Measurements from ENCODE around the gene DDR1.

Gene DDR1

GRCh38 chr6:30879684-30880427, 4.5 kb upstream of the DDR1 start:
- no peak for DNase-seq

GRCh38 chr6:30880698-30881252, 3.5 kb upstream of the DDR1 start:
- peak in 44 of 58 donors; percentile 13 to 73 (median 48) for DNase-seq

- peak in 26 of 58 donors; percentile 8 to 60 (median 22) for DNase-seq
Observed at GRCh38 chr6:30881392-30882203, 2.7 kb upstream of the DDR1 start.

GRCh38 chr6:30882204-30882758, 2.0 kb upstream of the DDR1 start:
- DNase-seq = peak in 6 of 58 donors; percentile 9 to 48 (median 32)

- DNase-seq = peak in 10 of 58 donors; percentile 9 to 51 (median 38)
Observed at GRCh38 chr6:30882759-30883684, 1.3 kb upstream of the DDR1 start.

- DNase-seq = peak in 51 of 58 donors; percentile 3 to 81 (median 57)
Observed at GRCh38 chr6:30884521-30885480, 482 bp downstream of the DDR1 start.

GRCh38 chr6:30885481-30885998, 1.2 kb downstream of the DDR1 start:
- DNase-seq = peak in 24 of 58 donors; percentile 9 to 74 (median 46)

GRCh38 chr6:30885999-30886896, 1.9 kb downstream of the DDR1 start:
- DNase-seq = peak in 50 of 58 donors; percentile 16 to 88 (median 57)

GRCh38 chr6:30886897-30887255, 2.6 kb downstream of the DDR1 start:
- DNase-seq = no peak

GRCh38 chr6:30887901-30888815, 3.8 kb downstream of the DDR1 start:
- DNase-seq = peak in 15 of 58 donors; percentile 13 to 72 (median 35)

GRCh38 chr6:30888816-30889495, 4.6 kb downstream of the DDR1 start:
- DNase-seq = peak in 3 of 58 donors; percentile 10 to 50 (median 48)

GRCh38 chr6:30889496-30889885, 5.2 kb downstream of the DDR1 start:
- no peak for DNase-seq

GRCh38 chr6:30889921-30890645, 5.8 kb downstream of the DDR1 start:
- DNase-seq = peak in 52 of 58 donors; percentile 22 to 91 (median 67)

- DNase-seq = peak in 1 of 58 donors; percentile 40
Observed at GRCh38 chr6:30890646-30891449, 6.5 kb downstream of the DDR1 start.

GRCh38 chr6:30891450-30891723, 7.1 kb downstream of the DDR1 start:
- DNase-seq = no peak
